Measurements from ENCODE around the gene CHRM4. TPM values are rescaled to one million over a fixed set of nuclear protein-coding genes. Genes with fewer than 3 reads are reported as not detected.

The CHRM4 gene
- total RNA-seq, 1 donor from 2014 or later, result 0.12 TPM

DNA sequence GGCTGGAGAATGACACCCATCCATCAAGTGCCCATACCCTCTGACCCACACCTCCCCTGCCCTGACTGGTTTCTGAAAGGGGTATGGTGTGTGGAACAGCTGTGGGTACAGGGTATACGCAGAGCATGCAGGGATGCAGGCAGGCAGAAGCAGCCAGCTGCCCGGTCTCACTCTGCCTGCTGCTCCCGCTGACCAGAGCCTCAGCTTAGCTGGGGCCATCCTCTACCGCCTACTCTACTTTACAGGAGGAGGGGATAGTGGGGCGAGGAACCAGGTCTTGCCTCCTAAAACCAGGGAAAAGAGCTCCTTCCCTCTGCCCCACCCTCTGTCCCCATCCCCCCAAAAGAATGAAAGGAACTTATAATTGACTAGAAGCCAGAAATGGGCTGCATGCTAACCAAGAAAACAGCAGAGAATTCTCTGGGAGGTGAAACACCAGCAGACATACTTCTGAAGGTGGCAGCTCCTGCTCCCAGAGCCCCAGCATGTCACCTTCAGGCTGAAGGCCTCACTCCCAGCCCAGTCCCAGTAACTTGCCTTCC lies 13.0 kb upstream of the CHRM4 start:
- no peak for DNase-seq (ENCODE audit: extremely low read depth, low read depth, low spot score)

GRCh38 chr11:46402957-46403902 lies 11.7 kb upstream of the CHRM4 start:
- DNase-seq (ENCODE audit: extremely low read depth, low read depth, low spot score), result no peak

DNA sequence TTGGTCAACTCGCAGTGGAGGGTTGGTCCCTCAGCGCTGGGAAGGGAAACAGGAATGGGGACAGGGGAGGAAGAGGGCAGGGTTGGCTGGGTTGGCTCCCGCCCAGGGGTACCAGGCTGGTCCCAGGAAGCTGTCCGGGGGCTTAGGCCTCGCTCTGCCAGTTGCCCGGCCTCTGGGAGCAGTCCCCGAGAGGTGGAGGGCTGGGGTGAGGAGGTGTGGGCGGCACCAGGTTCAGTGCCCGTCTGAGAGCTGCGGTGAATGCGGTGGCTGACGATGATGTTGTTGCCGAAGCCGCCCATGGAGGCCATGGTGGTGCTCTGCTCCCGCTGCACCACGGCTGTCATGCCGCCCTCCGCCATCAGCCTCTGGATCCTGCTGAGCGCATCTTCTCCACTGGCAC lies 6.0 kb upstream of the CHRM4 start:
- no peak for DNase-seq (ENCODE audit: extremely low read depth, low read depth, low spot score)

- no peak for DNase-seq (ENCODE audit: extremely low read depth, low read depth, low spot score)
These were observed 2.2 kb upstream of the CHRM4 start for GRCh38 chr11:46393759-46394158.

DNA sequence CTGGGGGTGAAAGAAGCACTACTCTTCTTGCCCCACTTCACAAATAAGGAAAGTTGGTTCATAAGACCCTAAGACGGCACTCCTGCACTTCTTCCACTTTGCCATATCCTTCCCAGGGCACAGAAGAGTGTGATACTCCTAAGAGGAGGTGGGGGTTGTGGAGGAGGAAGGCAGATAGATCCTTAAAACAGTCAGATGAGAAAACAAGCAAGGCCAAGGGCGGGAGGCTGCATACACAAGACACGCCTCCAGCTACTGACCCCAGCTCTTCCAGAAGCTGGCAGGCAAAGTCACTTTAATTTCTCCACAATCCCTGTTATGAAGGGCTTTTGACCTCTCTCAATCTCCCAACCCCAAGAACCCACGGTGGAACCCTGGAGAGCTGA lies 1.6 kb upstream of the CHRM4 start:
- no peak for DNase-seq (ENCODE audit: extremely low read depth, low read depth, low spot score)

GRCh38 chr11:46392421-46393230 lies 1.1 kb upstream of the CHRM4 start:
- DNase-seq (ENCODE audit: extremely low read depth, low read depth, low spot score), result no peak

DNA sequence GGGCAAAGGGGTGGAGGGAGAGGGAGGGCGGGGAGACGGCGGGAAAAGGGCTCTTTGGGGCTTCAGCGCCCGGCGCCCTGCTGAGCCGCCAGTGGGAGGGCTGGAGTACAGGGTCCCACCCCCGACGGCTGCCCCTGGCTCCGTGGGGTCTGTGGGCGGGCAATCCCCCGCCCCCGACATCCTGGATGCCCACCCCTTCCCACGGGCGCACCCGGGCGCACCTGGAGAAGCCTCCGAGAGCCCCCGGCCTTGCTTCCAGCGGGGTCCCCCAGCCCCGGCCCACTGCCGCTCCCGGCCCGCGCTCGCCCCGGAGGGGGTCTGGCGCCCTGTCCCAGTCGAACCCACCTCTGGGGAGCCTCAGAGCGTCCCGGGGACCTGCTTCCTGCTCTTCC lies 394 bp downstream of the CHRM4 start:
- DNase-seq (ENCODE audit: extremely low read depth, low read depth, low spot score), result no peak

DNA sequence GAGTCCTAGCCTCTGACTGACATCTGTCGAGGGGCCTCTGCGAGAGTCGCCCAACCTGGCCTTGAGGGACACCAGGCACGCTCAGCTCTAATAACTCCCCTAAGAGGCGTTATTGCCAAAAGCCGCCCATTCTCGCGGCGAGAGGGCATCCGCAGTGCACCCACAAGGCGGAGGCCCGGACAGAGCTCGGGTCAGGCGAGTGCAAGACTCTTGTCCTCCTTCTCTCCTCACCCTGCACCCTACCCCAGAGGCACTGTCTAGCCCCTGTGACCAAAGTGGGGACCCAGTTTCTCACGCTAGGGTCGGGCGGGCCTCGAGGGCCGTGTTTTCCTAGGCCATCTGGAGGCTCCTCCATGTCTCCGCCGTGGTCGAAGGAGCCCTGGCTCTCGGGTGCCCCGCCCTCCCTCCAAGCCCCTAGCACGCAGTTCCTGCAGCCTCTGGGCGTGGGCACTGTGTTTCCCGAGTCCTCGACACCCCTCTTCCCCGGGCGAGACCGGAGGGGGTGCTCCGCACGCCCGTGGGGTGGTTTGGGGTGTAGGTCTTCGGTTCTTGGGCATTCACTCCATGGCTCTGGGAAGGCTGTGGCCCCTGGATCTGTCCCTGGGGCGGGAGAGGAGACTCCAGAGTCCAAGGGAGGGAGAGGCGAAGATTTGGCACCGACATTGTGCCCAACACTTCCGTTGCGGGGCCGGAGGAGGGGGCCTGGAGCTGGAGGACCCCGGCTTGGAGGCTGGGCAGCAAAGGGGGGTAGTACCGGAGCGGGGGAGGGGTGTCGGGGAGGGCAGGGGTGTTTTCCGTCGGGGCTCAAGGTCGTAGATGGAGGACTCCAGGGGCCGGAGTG lies 1.0 kb downstream of the CHRM4 start:
- no peak for DNase-seq (ENCODE audit: extremely low read depth, low read depth, low spot score)

DNA sequence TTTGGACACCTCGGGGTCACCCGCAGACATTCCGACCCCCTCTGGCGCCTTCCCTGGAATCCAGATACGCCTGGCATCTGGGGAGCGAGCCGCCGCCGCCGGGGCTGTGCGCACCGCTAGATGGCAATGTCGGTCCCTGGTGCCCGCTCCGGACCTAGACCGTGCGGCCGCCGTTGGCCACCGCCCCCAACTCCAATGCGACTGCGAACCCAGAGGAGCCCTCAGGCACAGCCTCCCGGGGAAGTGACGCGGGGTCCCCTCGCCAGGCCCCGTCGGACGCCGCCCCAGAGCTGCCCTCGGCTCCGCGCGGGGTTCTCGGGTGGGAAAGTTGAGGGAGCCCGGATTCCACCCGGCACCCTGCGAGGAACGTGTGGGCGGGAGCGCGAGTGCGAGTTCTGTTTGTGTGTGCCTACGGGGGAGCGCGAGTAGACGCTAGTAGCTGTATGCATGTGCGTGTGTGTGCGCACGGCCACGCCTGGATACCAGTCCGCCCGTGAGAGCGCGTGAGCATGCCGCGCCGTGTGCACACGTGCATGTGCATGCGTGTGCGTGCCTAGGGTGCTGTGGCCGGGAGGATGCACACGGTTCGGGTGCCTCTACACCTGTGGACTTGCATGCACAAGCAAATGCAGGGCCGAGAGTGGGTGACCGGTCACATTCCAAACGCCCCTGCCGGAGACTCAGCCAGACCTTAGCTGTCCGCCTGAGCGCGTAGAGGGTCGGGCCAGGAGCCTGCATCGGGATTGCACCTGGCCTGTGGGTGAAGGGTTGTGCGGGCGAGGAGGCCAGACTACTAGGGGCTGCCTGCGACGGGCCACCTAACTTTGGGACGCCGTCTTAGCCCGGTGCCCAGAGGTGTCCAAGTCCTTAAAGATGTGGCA lies 1.9 kb downstream of the CHRM4 start:
- no peak for DNase-seq (ENCODE audit: extremely low read depth, low read depth, low spot score)

GRCh38 chr11:46388619-46389449 lies 2.7 kb downstream of the CHRM4 start:
- DNase-seq (ENCODE audit: extremely low read depth, low read depth, low spot score), result no peak

DNA sequence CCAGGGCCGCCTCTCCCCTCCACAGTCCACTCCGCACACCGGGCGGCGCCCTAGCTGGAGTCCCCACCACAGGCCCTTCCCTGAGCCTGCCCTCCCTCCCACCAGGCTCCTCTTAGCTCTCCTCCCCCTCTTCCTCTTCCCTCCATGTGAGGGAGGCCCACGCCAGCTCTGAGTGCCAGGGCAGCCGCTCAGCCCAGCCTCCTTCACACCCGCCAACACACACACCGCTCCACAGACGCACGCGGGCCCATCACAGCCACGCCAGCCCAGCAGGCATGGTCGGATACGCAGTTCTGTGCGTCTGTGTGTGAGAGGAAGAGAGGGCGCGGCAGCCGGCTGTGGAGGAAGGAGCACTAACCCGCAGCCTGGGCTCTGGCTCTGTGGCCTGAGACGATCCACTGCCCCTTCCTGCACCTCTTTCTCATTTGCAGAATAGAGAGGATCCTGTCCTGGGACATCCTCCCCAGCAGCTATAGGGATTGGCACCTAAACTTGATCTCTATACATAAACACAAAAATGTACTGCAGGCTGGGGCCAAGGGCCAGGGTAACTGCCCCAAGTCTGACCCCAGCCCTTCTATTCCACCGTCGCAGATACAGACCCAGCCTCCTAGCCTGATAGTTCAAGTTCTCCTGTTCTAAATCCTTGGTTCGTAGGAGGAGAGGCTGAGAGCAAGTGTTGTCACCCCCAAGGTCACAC lies 3.5 kb downstream of the CHRM4 start:
- DNase-seq (ENCODE audit: extremely low read depth, low read depth, low spot score), result no peak

GRCh38 chr11:46387456-46387855 lies 4.1 kb downstream of the CHRM4 start:
- DNase-seq (ENCODE audit: extremely low read depth, low read depth, low spot score), result no peak

- no peak for DNase-seq (ENCODE audit: extremely low read depth, low read depth, low spot score)
These were observed 4.9 kb downstream of the CHRM4 start for GRCh38 chr11:46386674-46387073.

- no peak for DNase-seq (ENCODE audit: extremely low read depth, low read depth, low spot score)
These were observed 5.5 kb downstream of the CHRM4 start for GRCh38 chr11:46386005-46386578.

- DNase-seq (ENCODE audit: extremely low read depth, low read depth, low spot score), result no peak
These were observed 6.2 kb downstream of the CHRM4 start for GRCh38 chr11:46385169-46386004.

DNA sequence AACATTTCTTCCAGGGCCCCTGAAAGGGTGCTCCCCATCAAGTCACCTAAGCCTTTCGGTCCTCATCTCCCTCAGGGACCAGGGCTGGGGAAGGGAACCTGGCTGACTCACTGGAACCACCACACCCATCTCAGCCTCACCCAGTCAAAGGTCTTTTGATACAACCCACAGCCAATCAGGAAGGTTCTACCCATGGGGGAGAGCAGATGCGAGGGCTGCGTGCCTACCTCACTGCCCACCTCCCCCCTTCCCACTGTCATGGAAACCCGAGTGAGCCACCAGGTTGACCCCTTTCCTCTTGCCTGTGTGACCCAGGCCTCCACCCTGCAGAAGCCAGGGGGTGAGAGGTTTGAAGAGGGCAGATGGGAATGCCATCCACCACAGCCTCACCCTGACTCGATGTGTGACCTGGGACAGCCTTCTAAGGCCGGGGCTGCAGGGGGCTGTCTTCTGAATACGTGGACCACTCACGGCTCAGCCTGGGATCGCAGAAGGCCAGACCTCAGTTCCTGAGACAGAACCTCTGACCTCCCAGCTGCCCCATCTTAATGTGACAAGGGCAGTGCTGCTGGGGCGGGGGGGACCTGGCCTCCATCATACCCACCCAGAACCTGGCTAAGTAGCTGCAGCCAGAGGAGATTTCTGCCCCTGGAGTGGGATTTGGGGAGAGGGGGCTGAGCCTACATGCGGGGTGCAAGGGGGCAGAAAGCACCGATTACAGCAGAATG lies 7.4 kb downstream of the CHRM4 start:
- DNase-seq (ENCODE audit: extremely low read depth, low read depth, low spot score), result no peak

Data from glomerular endothelial cell (primary cell).